Neural cell (in vitro differentiated cells): Measurements from ENCODE around the gene NLRC5. TPM values are rescaled to one million over a fixed set of nuclear protein-coding genes. Genes with fewer than 3 reads are reported as not detected.

Source experiments
- H2AFZ ChIP-seq: fragments of 200-600, 300-800 bp; sonication (generic), shearing (Covaris generic); 2 replicates; pipeline ENCODE4 v1.6.0; 2014; ENCODE audit warnings: low read depth, mild to moderate bottlenecking, antibody characterized with exemption, low read length, moderate library complexity
- H3F3A ChIP-seq: fragments of 200-600 bp; shearing (Covaris generic); 2 replicates; pipeline ENCODE4 v1.6.1; 2016; ENCODE audit warnings: mild to moderate bottlenecking, moderate library complexity, mixed read lengths, antibody characterized with exemption, low read length; ENCODE audit not compliant: insufficient read depth, poor library complexity, severe bottlenecking
- H3K27ac ChIP-seq: fragments of 200-600, 300-800 bp; sonication (generic), shearing (Covaris generic); 2 replicates; pipeline ENCODE4 v1.5.1; 2014; ENCODE audit warnings: mild to moderate bottlenecking, low read length, moderate library complexity
- H3K27me3 ChIP-seq: fragments of 300-800, 200-600 bp; sonication (generic), shearing (Covaris generic); 2 replicates; pipeline ENCODE4 v1.6.0; 2014; ENCODE audit warnings: mild to moderate bottlenecking, low read depth, low read length, moderate library complexity; ENCODE audit not compliant: insufficient read depth
- H3K36me3 ChIP-seq: fragments of 300-800, 200-600 bp; sonication (generic), shearing (Covaris generic); 2 replicates; pipeline ENCODE4 v1.5.1; 2014; ENCODE audit warnings: mild to moderate bottlenecking, antibody characterized with exemption, low read length, moderate library complexity; ENCODE audit not compliant: insufficient read depth
- H3K4me2 ChIP-seq: fragments of 300-800, 200-600 bp; sonication (generic), shearing (Covaris generic); 2 replicates; pipeline ENCODE4 v1.6.0; 2014; ENCODE audit warnings: mild to moderate bottlenecking, low read length
- H3K4me3 ChIP-seq: fragments of 300-800, 200-600 bp; sonication (generic), shearing (Covaris generic); 2 replicates; pipeline ENCODE4 v1.5.1; 2014; ENCODE audit warnings: mild to moderate bottlenecking, low read length, moderate library complexity
- H3K79me2 ChIP-seq: fragments of 200-600 bp; shearing (Covaris generic); replicated peaks from 2 replicates; pipeline ENCODE4 v1.6.0; 2014; ENCODE audit warnings: mild to moderate bottlenecking, low read length, moderate library complexity; ENCODE audit not compliant: insufficient read depth
- H3K9ac ChIP-seq: fragments of 300-800, 200-600 bp; sonication (generic), shearing (Covaris generic); 2 replicates; pipeline ENCODE4 v1.6.1; 2016; ENCODE audit warnings: mild to moderate bottlenecking, low read length, mixed read lengths
- H3K9me2 ChIP-seq: fragments of 200-600 bp; shearing (Covaris generic); 2 replicates; pipeline ENCODE4 v1.6.1; 2016; ENCODE audit warnings: mild to moderate bottlenecking, low read length, mixed read lengths; ENCODE audit not compliant: insufficient read depth
- H3K9me3 ChIP-seq: fragments of 200-600, 300-800 bp; sonication (generic), shearing (Covaris generic); 2 replicates; pipeline ENCODE4 v1.6.1; 2016; ENCODE audit warnings: mild to moderate bottlenecking, mixed run types, low read length, moderate library complexity, mixed read lengths
- H4K20me1 ChIP-seq: fragments of 200-600 bp; shearing (Covaris generic); 2 replicates; pipeline ENCODE4 v1.6.1; 2016; ENCODE audit warnings: mild to moderate bottlenecking, mixed run types; ENCODE audit not compliant: insufficient read depth
- CTCF ChIP-seq: fragments of 450-650 bp; IDR thresholded peaks from 2 replicates; pipeline ENCODE4 v1.5.1; 2014; ENCODE audit warnings: antibody characterized with exemption, mild to moderate bottlenecking, moderate library complexity; ENCODE audit not compliant: poor library complexity, severe bottlenecking
- EP300 ChIP-seq: fragments of 450-650 bp; conservative IDR thresholded peaks from 2 replicates; pipeline ENCODE4 v1.6.1; 2014; ENCODE audit warnings: antibody characterized with exemption, mild to moderate bottlenecking, moderate library complexity; ENCODE audit not compliant: poor library complexity, severe bottlenecking
- EZH2 ChIP-seq: fragments of 200-600, 300-800 bp; shearing (Covaris generic), sonication (generic); IDR thresholded peaks from 2 replicates; pipeline ENCODE4 v1.6.1; 2014; ENCODE audit warnings: antibody characterized with exemption, low read length, borderline replicate concordance, mild to moderate bottlenecking; ENCODE audit not compliant: insufficient read depth, poor library complexity, severe bottlenecking
- MXI1 ChIP-seq: fragments of 450-650 bp; conservative IDR thresholded peaks from 2 replicates; pipeline ENCODE4 v1.6.1; 2014; ENCODE audit warnings: antibody characterized with exemption, mild to moderate bottlenecking; ENCODE audit not compliant: poor library complexity, severe bottlenecking
- POLR2AphosphoS5 ChIP-seq: IDR thresholded peaks from 2 replicates; pipeline ENCODE4 v1.6.1; 2012
- RAD21 ChIP-seq: fragments of 450-650 bp; conservative IDR thresholded peaks from 2 replicates; pipeline ENCODE4 v1.6.1; 2014; ENCODE audit warnings: antibody characterized with exemption, mild to moderate bottlenecking, moderate library complexity
- REST ChIP-seq: IDR thresholded peaks from 2 replicates; pipeline ENCODE4 v1.6.1; 2012; ENCODE audit warnings: borderline replicate concordance
- SMC3 ChIP-seq: fragments of 450-650 bp; conservative IDR thresholded peaks from 2 replicates; pipeline ENCODE4 v1.6.1; 2014; ENCODE audit warnings: antibody characterized with exemption, mild to moderate bottlenecking, moderate library complexity; ENCODE audit not compliant: poor library complexity
- TAF1 ChIP-seq: IDR thresholded peaks from 2 replicates; pipeline ENCODE4 v1.6.1; 2012; ENCODE audit warnings: low read depth
- polyA plus RNA-seq: library from polyadenylated mRNA; depleted of rRNA; stranded (reverse); fragments of >200 nt; gene quantifications from 2 replicates; pipeline ENCODE4 v1.2.3, GENCODE V29; 2014

NLRC5 gene
- polyA plus RNA-seq, 1 donor from 2014 or later, result not detected

GRCh38 chr16:56941092-56941491 lies 48.3 kb upstream of the NLRC5 start:
- Histone ChIP-seq H3K4me2 (no peak overlapping the region), H3K9me3 (no peaks in the 10 kb centered on the region), H3K79me2 (no peaks in the 10 kb centered on the region), H3K4me3 (no peak overlapping the region), H3K9me2 (no peaks in the 10 kb centered on the region), H3K27ac (no peak overlapping the region), H3K27me3 (no peaks in the 10 kb centered on the region), H3K36me3 (peaks cover 4% of the 10 kb centered on the region), H2AFZ (no peak overlapping the region), H3F3A (no peaks in the 10 kb centered on the region), H3K9ac (no peak overlapping the region), H4K20me1 (no peaks in the 10 kb centered on the region)
- TF ChIP-seq EZH2 (no peak), SMC3 (no peak), EP300 (no peak)

GRCh38 chr16:56941856-56942331 lies 47.5 kb upstream of the NLRC5 start:
- Histone ChIP-seq H3K36me3 (peaks cover 2% of the 10 kb centered on the region), H4K20me1 (no peaks in the 10 kb centered on the region), H3K27me3 (no peaks in the 10 kb centered on the region), H3K27ac (no peak overlapping the region), H3K9me3 (no peaks in the 10 kb centered on the region), H3F3A (no peaks in the 10 kb centered on the region), H3K9ac (no peak overlapping the region), H3K4me3 (no peak overlapping the region), H3K4me2 (no peak overlapping the region), H2AFZ (no peak overlapping the region), H3K9me2 (no peaks in the 10 kb centered on the region), H3K79me2 (no peaks in the 10 kb centered on the region)
- no peak for TF ChIP-seq EP300
- no peak for TF ChIP-seq CTCF
- no peak for TF ChIP-seq MXI1
- TF ChIP-seq EZH2, result no peak
- no peak for TF ChIP-seq POLR2AphosphoS5
- no peak for TF ChIP-seq REST
- no peak for TF ChIP-seq TAF1
- TF ChIP-seq RAD21, result no peak
- TF ChIP-seq SMC3, result no peak
